HEK293T (cell line): ENCODE measurements around the gene RRP1B.

Source experiments
- CTCF ChIA-PET: fragments of 350-600 bp; formaldehyde crosslinking; extraction: SDS; loops from one replicate; lab custom pipeline; 2021; ENCODE audit warnings: antibody characterized with exemption, inconsistent platforms; lab: Yijun Ruan, JAX
- POLR2A ChIA-PET: fragments of 350-600 bp; formaldehyde crosslinking; extraction: SDS; loops from one replicate; lab custom pipeline; 2020; ENCODE audit warnings: antibody characterized with exemption, inconsistent platforms; lab: Yijun Ruan, JAX
- DNase-seq: peaks from one replicate; pipeline ENCODE4 v3.0.0; 2012; ENCODE audit warnings: mixed read lengths; ENCODE audit errors: extremely low spot score
- ARNT ChIP-seq: fragments of 450-650 bp; IDR thresholded peaks from 2 replicates; pipeline ENCODE4 v1.6.1; 2017; ENCODE audit warnings: mild to moderate bottlenecking
- BHLHE40 ChIP-seq: fragments of 450-650 bp; IDR thresholded peaks from 2 replicates; pipeline ENCODE4 v1.6.1; 2016; ENCODE audit warnings: mild to moderate bottlenecking, moderate library complexity, borderline replicate concordance
- CTBP1 ChIP-seq: fragments of 450-650 bp; IDR thresholded peaks from 2 replicates; pipeline ENCODE4 v1.6.1; 2016; ENCODE audit warnings: borderline replicate concordance
- ELF4 ChIP-seq: fragments of 450-650 bp; IDR thresholded peaks from 2 replicates; pipeline ENCODE4 v1.6.1; 2017; ENCODE audit warnings: antibody characterized with exemption
- FOXA1 ChIP-seq: fragments of 450-650 bp; IDR thresholded peaks from 2 replicates; pipeline ENCODE4 v1.6.1; 2016; ENCODE audit warnings: mild to moderate bottlenecking
- FOXK2 ChIP-seq: fragments of 450-650 bp; IDR thresholded peaks from 2 replicates; pipeline ENCODE4 v1.6.1; 2016; ENCODE audit warnings: mild to moderate bottlenecking
- FOXM1 ChIP-seq: fragments of 450-650 bp; IDR thresholded peaks from 2 replicates; pipeline ENCODE4 v1.6.1; 2017; ENCODE audit warnings: mild to moderate bottlenecking, borderline replicate concordance
- HDGF ChIP-seq: fragments of 450-650 bp; IDR thresholded peaks from 2 replicates; pipeline ENCODE4 v1.6.1; 2017; ENCODE audit warnings: antibody characterized with exemption, borderline replicate concordance
- L3MBTL2 ChIP-seq: fragments of 450-650 bp; conservative IDR thresholded peaks from 2 replicates; pipeline ENCODE4 v1.6.1; 2016; ENCODE audit warnings: mild to moderate bottlenecking
- LEF1 ChIP-seq: fragments of 450-650 bp; IDR thresholded peaks from 2 replicates; pipeline ENCODE4 v1.6.1; 2017; ENCODE audit warnings: mild to moderate bottlenecking, borderline replicate concordance
- NFRKB ChIP-seq: fragments of 450-650 bp; IDR thresholded peaks from 2 replicates; pipeline ENCODE4 v1.6.1; 2016; ENCODE audit warnings: mild to moderate bottlenecking, moderate library complexity
- SP1 ChIP-seq: fragments of 450-650 bp; IDR thresholded peaks from 2 replicates; pipeline ENCODE4 v1.6.1; 2017
- SUZ12 ChIP-seq: fragments of 450-650 bp; IDR thresholded peaks from 2 replicates; pipeline ENCODE4 v1.6.1; 2016; ENCODE audit warnings: mild to moderate bottlenecking
- TARDBP ChIP-seq: fragments of 450-650 bp; IDR thresholded peaks from 2 replicates; pipeline ENCODE4 v1.6.1; 2016
- ZNF384 ChIP-seq: fragments of 450-650 bp; IDR thresholded peaks from 2 replicates; pipeline ENCODE4 v1.6.1; 2016
- TF ChIP-seq, protein P1 (sequence below): fragments of 450-650 bp; IDR thresholded peaks from 2 replicates; pipeline ENCODE4 v1.6.1; 2016

RRP1B gene

DNA sequence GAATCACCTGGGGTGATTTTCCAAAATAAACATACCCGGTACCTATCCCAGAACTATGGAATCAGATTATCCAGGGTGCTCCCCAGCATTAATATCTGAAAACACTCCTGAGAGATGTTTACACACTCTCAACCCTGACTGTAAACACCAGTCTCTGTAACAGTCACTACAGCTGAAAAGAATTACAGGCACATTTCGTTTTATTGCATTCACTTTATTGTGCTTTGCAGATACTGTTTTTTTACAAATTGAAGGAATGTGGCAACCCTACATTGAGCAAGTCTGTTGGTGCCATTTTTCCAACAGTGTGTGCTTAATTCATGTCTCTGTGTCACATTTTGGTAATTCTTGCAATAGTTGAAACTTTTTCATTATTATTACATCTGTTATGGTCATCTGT is 31.8 kb upstream of the RRP1B start:
- TF ChIP-seq TARDBP (no peak), L3MBTL2 (no peak), ARNT (no peak), LEF1 (no peak), FOXM1 (no peak), BHLHE40 (no peak), ELF4 (no peak), SUZ12 (no peak), NFRKB (no peak), CTBP1 (no peak), FOXA1 (no peak), SP1 (no peak), FOXK2 (no peak), ZNF384 (no peak), HDGF (no peak)
- TF ChIP-seq, protein P1, sequence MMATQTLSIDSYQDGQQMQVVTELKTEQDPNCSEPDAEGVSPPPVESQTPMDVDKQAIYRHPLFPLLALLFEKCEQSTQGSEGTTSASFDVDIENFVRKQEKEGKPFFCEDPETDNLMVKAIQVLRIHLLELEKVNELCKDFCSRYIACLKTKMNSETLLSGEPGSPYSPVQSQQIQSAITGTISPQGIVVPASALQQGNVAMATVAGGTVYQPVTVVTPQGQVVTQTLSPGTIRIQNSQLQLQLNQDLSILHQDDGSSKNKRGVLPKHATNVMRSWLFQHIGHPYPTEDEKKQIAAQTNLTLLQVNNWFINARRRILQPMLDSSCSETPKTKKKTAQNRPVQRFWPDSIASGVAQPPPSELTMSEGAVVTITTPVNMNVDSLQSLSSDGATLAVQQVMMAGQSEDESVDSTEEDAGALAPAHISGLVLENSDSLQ, result no peak
- CTCF ChIA-PET, result no interaction called here
- no peak for DNase-seq
- POLR2A ChIA-PET, result no interaction called here

DNA sequence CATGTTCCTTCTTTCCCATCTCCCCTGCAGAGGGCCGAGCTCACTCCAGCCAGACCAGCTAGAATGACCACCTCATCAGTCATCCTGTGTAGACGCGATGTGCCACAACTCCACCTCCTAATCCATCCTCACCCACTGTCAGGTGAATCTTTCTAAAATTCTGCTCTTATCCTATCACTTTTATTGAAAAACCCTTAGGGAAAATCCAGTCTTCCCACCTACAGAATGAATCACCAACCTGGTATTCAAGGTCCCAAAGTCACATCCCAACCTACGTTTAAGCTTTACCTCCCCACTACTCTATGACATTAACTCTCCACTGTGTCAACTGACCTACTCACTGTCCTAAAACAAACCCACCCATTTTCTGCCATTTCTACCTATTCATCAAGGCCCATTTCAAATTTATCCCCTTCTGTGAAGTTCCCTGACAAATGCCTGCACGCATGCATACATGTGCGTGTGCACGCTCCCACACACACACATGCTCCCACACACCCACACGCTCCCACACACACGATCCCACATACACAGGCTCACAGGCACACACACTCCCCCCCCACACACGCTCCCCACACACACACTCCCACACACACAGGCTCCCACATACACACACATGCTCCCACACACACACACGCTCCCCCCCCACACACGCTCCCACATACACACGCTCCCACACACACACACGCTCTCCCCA is 27.8 kb upstream of the RRP1B start:
- TF ChIP-seq BHLHE40 (no peak), FOXK2 (no peak), ELF4 (no peak), FOXM1 (no peak), SUZ12 (no peak), SP1 (no peak), FOXA1 (no peak), CTBP1 (no peak), LEF1 (no peak), L3MBTL2 (no peak), ZNF384 (no peak), HDGF (no peak)
- TF ChIP-seq, protein P1, result no peak
- DNase-seq, result no peak
- ChIA-PET POLR2A (no interaction called here), CTCF (no interaction called here)

DNA sequence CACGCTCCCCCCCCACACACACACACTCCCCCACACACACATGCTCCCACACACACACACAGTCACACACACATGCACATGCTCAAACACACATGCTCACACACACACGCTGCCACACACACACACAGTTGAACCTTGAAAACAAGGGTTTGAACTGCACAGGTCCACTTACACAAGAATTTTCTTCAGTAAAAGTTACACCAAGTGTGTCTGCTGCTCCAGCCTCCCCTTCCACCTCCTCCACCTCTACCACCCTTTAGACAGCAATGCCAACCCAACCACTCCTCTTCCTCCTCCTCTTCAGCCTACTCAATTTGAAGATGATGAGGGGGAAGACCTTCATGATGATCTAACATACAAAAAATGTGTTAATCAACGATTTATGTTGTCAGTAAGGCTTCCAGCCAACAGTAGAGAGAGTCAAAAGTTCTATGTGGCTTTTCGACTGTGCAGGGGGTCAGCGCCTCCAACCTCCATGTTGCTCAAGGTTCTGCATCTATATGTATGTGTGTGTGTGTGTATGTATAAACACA is 26.9 kb upstream of the RRP1B start:
- TF ChIP-seq ZNF384, result no peak
- no peak for TF ChIP-seq ELF4
- TF ChIP-seq TARDBP, result no peak
- no peak for TF ChIP-seq FOXK2
- TF ChIP-seq FOXA1, result no peak
- no peak for TF ChIP-seq BHLHE40
- no peak for TF ChIP-seq L3MBTL2
- TF ChIP-seq FOXM1, result no peak
- TF ChIP-seq CTBP1, result no peak
- TF ChIP-seq HDGF, result no peak
- no peak for TF ChIP-seq NFRKB
- no peak for TF ChIP-seq SP1
- no peak for TF ChIP-seq LEF1
- no peak for TF ChIP-seq SUZ12

GRCh38 chr21:43634618-43635017 is 24.7 kb upstream of the RRP1B start:
- no peak for DNase-seq
- no peak for TF ChIP-seq NFRKB
- TF ChIP-seq FOXK2, result no peak
- no peak for TF ChIP-seq FOXA1
- POLR2A ChIA-PET, result no interaction called here
- CTCF ChIA-PET, result no interaction called here

More for the DNA sequence above, 26.9 kb upstream of the RRP1B start:
- ChIA-PET CTCF (no interaction called here), POLR2A (no interaction called here)
- no peak for DNase-seq

DNA sequence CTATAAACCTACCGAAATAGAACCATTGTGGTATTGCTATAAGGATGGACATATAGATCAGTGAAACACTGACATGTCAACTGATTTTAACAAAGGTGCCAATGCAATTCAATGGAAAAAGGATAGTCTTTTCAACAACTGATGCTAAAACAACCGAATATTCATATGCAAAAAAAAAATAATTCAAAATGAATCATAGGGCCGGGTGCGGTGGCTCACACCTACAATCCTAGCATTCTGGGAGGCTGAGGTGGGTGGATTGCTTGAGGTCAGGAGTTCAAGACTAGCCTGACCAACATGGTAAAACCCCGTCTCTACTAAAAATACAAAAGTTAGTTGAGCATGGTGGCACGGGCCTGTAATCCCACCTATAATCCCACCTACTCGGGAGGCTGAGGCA is 23.9 kb upstream of the RRP1B start:
- TF ChIP-seq NFRKB (no peak), SP1 (no peak), LEF1 (no peak), ELF4 (no peak), FOXA1 (no peak), FOXK2 (no peak), SUZ12 (no peak), ZNF384 (no peak)
- TF ChIP-seq, protein P1, result no peak
- DNase-seq, result no peak
- POLR2A ChIA-PET, result no interaction called here
- CTCF ChIA-PET, result no interaction called here

DNA sequence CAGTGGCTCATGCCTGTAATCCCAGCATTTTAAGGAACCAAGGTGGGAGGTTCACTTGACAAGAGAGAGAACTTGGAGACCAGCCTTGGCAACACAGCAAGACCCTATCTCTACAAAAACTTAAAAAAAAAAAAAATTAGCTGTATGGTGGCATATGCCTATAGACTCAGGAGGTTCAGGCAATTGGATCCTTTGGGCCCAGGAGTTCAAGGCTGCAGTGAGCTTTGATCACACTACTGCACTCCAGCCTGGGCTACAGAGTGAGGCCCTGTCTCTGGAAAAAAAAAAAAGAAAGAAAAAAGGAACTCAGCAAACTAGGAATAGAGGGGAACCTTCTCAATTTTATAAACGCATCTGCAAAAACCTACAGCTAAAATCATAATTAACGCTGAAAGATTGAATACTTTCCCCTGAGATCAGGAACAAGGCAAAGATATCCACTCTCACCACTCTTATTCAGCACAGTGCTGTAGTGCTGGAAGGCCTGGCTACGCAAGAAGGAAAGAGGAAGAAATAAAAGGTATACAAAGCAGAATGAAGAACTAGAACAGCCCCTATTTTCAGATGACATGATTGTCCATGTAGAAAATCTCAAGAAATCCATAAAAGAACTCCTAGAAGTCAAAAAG is 21.7 kb upstream of the RRP1B start:
- POLR2A ChIA-PET, result no interaction called here
- DNase-seq, result no peak
- CTCF ChIA-PET, result interaction anchor here (0.6 kb wide), 1 partner anchor 14 kb away, joined by 3 read pairs; no protein-coding TSS in a partner anchor
- TF ChIP-seq L3MBTL2, result no peak
